Left ventricle myocardium inferior (tissue), 1 donor: ENCODE data around the gene METTL6. TPM values are rescaled to one million over a fixed set of nuclear protein-coding genes. Genes with fewer than 3 reads are reported as not detected.

Experiments used
- DNase-seq: peaks from one replicate; pipeline ENCODE4 v3.0.0-alpha.2; 2020
- H3K27ac ChIP-seq: fragments of 200-600 bp; replicated peaks from 2 replicates; pipeline ENCODE4 v1.8.0; 2021
- H3K27me3 ChIP-seq: fragments of 200-600 bp; 2 replicates; pipeline ENCODE4 v1.8.0; 2021; ENCODE audit warnings: low read depth
- H3K36me3 ChIP-seq: fragments of 200-600 bp; 2 replicates; pipeline ENCODE4 v1.8.0; 2021
- H3K4me1 ChIP-seq: fragments of 200-600 bp; 2 replicates; pipeline ENCODE4 v1.8.0; 2021
- H3K4me3 ChIP-seq: fragments of 200-600 bp; 2 replicates; pipeline ENCODE4 v1.8.0; 2021; ENCODE audit warnings: mild to moderate bottlenecking, moderate library complexity
- H3K9me3 ChIP-seq: fragments of 200-600 bp; replicated peaks from 2 replicates; pipeline ENCODE4 v1.8.0; 2021
- intact Hi-C: fragments of 100-400 bp; cut with micrococcal nuclease; formaldehyde crosslinking; loops from one replicate; pipeline ENCODE4 v1.11.0; 2022
- total RNA-seq: library from RNA; stranded (reverse); fragmentation: NEBNext Ultra II Directional; extraction: Animal tissue kit (Norgen Biotek cat#: 25700); gene quantifications from one replicate; pipeline ENCODE4 v1.2.1, GENCODE V29; 2021
- TF ChIP-seq, protein P1 (sequence below): fragments of 200-600 bp; IDR thresholded peaks from 2 replicates; pipeline ENCODE4 v1.8.0; 2021; ENCODE audit warnings: antibody characterized with exemption, mild to moderate bottlenecking, borderline replicate concordance
- donor health status: DM: no; HTN: yes; CAD: no; lungs with severe emphysema.

The METTL6 gene
- total RNA-seq, 1 donor from 2014 or later: 11.3 TPM

DNA sequence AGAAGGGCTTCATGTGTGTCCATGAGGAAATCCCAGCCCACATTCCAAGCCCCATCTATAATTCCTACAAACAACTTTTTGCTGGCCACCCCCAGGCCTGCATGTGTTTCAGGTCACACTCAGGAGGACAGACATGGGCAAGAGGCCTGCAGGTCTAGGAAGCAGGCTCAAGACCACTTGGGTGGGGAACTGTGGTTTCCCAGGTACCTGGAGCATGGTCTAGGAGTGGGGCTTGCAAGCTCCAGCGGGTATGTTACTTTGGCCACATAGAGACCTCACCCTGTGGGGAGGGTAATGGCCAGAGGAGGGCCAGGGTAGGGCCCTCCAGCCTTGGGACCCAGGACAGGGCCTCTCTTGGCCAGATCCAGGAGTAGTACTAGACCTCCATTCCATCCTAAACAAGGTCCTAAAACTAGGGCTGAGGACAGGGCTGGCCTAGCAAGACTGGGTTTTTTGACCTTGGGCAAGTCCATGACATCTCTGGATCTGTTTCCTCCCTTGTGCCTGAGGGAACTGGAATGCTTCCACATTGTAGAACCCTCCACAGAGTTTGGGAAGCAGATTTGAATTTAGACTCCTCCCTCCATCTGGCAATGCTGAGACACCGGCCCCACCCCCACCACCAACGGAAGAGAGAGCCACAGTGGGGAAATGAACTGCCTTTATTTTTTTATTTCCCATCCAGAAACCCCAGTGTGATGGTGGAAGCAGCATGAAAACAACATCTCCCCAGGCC, 22.3 kb upstream of the METTL6 start:
- no peak for DNase-seq
- TF ChIP-seq, protein P1, sequence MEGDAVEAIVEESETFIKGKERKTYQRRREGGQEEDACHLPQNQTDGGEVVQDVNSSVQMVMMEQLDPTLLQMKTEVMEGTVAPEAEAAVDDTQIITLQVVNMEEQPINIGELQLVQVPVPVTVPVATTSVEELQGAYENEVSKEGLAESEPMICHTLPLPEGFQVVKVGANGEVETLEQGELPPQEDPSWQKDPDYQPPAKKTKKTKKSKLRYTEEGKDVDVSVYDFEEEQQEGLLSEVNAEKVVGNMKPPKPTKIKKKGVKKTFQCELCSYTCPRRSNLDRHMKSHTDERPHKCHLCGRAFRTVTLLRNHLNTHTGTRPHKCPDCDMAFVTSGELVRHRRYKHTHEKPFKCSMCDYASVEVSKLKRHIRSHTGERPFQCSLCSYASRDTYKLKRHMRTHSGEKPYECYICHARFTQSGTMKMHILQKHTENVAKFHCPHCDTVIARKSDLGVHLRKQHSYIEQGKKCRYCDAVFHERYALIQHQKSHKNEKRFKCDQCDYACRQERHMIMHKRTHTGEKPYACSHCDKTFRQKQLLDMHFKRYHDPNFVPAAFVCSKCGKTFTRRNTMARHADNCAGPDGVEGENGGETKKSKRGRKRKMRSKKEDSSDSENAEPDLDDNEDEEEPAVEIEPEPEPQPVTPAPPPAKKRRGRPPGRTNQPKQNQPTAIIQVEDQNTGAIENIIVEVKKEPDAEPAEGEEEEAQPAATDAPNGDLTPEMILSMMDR: no peak
- no peaks in the 10 kb centered on the region for H3K4me1 ChIP-seq
- H3K27ac ChIP-seq: no peak overlapping the region
- H3K27me3 ChIP-seq: no peaks in the 10 kb centered on the region
- intact Hi-C loops: no loop called here
- no peak overlapping the region for H3K4me3 ChIP-seq
- H3K36me3 ChIP-seq: no peaks in the 10 kb centered on the region
- H3K9me3 ChIP-seq: no peaks in the 10 kb centered on the region

GRCh38 chr3:15443826-15444524, 16.6 kb upstream of the METTL6 start:
- H3K4me1 ChIP-seq: peaks cover 11% of the 10 kb centered on the region
- no peaks in the 10 kb centered on the region for H3K27me3 ChIP-seq
- intact Hi-C loops: no loop called here
- no peaks in the 10 kb centered on the region for H3K9me3 ChIP-seq
- H3K4me3 ChIP-seq: no peak overlapping the region
- H3K27ac ChIP-seq: no peak overlapping the region
- no peak for DNase-seq
- H3K36me3 ChIP-seq: peaks cover 46% of the 10 kb centered on the region
- TF ChIP-seq, protein P1: no peak

DNA sequence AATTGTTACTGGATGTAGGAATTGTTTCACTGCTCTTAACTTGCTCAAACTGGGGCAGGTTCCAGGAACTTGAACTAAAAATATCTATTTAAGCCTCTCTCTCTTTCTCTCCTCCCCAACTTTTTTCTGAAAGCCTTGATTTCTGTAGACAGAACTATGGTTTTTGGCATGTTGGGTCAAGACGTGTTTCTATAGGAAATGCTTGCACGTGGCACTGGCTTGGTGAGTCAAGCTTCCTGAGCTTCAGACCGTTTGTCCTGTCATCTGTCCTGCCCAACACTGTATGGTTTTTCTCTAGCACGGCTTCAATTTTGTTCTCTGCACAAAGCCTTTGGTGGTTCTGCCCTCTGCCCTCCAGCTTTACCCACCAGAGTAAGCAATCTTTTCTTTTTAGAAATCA, 13.5 kb upstream of the METTL6 start:
- DNase-seq: no peak
- Histone ChIP-seq H3K27ac (no peak overlapping the region), H3K4me1 (peaks cover 11% of the 10 kb centered on the region), H3K36me3 (peaks cover 77% of the 10 kb centered on the region), H3K9me3 (no peaks in the 10 kb centered on the region), H3K27me3 (no peaks in the 10 kb centered on the region), H3K4me3 (no peak overlapping the region)
- intact Hi-C loops: no loop called here
- TF ChIP-seq, protein P1: no peak

- H3K4me3 ChIP-seq: no peak overlapping the region
- no peak for DNase-seq
- no peaks in the 10 kb centered on the region for H3K27me3 ChIP-seq
- H3K4me1 ChIP-seq: peaks cover 11% of the 10 kb centered on the region
- peaks cover 91% of the 10 kb centered on the region for H3K36me3 ChIP-seq
- no peak overlapping the region for H3K27ac ChIP-seq
- TF ChIP-seq, protein P1: no peak
- H3K9me3 ChIP-seq: no peaks in the 10 kb centered on the region
- intact Hi-C loops: loop anchor here (10.0 kb wide), 1 partner anchor 135 kb away; no protein-coding TSS in a partner anchor
Measured at GRCh38 chr3:15439476-15439875, 12.1 kb upstream of the METTL6 start.

GRCh38 chr3:15438983-15439382, 11.6 kb upstream of the METTL6 start:
- Histone ChIP-seq H3K4me1 (peaks cover 12% of the 10 kb centered on the region), H3K4me3 (no peak overlapping the region), H3K9me3 (no peaks in the 10 kb centered on the region), H3K27me3 (no peaks in the 10 kb centered on the region), H3K27ac (no peak overlapping the region), H3K36me3 (peaks cover 96% of the 10 kb centered on the region)
- intact Hi-C loops: loop anchor here (10.0 kb wide), 1 partner anchor 136 kb away; no protein-coding TSS in a partner anchor
- TF ChIP-seq, protein P1: no peak
- DNase-seq: no peak
